GM18873 (cell line): ENCODE results near the gene PIH1D1.
"Not testable (repeated sequence)": the region's sequence is repeated elsewhere in the genome, so short reads cannot be mapped to it uniquely, and the experiment has no call there.

Experiments used
- ATAC-seq: cut with Tn5 transposase; IDR thresholded peaks from one replicate; pipeline ENCODE4 v1.9.1; 2021; ENCODE audit warnings: mild to moderate bottlenecking, moderate library complexity, moderate number of reproducible peaks; ENCODE audit not compliant: unreplicated experiment, low FRiP score

PIH1D1 gene

GRCh38 chr19:49458567-49458903 lies 6.9 kb upstream of the PIH1D1 start:
- no peak for ATAC-seq

- no peak for ATAC-seq
Measured at GRCh38 chr19:49456326-49456725, 4.7 kb upstream of the PIH1D1 start.

GRCh38 chr19:49455773-49456172 lies 4.2 kb upstream of the PIH1D1 start:
- no peak for ATAC-seq

- ATAC-seq, result no peak
Measured at GRCh38 chr19:49453757-49454240, 2.2 kb upstream of the PIH1D1 start.

GRCh38 chr19:49453013-49453756 lies 1.6 kb upstream of the PIH1D1 start, which contains the start of gene ALDH16A1:
TSS of gene ALDH16A1 (plus strand) at chr19:49453225. CDS start at chr19:49453332, 107 bp downstream.
- peak; percentile 75 for ATAC-seq

GRCh38 chr19:49450405-49450804 lies 1.2 kb downstream of the PIH1D1 start:
- no peak for ATAC-seq

GRCh38 chr19:49448432-49448786 lies 3.2 kb downstream of the PIH1D1 start:
- no peak for ATAC-seq

- ATAC-seq, result no peak
Measured at GRCh38 chr19:49447485-49448431, 3.9 kb downstream of the PIH1D1 start.

- no peak for ATAC-seq
Measured at GRCh38 chr19:49445997-49446396, 5.6 kb downstream of the PIH1D1 start.

GRCh38 chr19:49444100-49444700 lies 7.4 kb downstream of the PIH1D1 start:
- not testable (repeated sequence) for ATAC-seq

GRCh38 chr19:49443366-49444099 lies 8.1 kb downstream of the PIH1D1 start:
- ATAC-seq, result peak; percentile 78

- ATAC-seq, result no peak
Measured at GRCh38 chr19:49442771-49443365, 8.7 kb downstream of the PIH1D1 start.

- no peak for ATAC-seq
Measured at GRCh38 chr19:49442354-49442753, 9.3 kb downstream of the PIH1D1 start.

GRCh38 chr19:49441960-49442350 lies 9.7 kb downstream of the PIH1D1 start:
- no peak for ATAC-seq

- ATAC-seq, result no peak
Measured at GRCh38 chr19:49441210-49441959, 10.2 kb downstream of the PIH1D1 start, which contains the start of gene SLC17A7. TSS of gene SLC17A7 (minus strand) at chr19:49441527. CDS start at chr19:49441379, 148 bp downstream.

- ATAC-seq, result no peak
Measured at GRCh38 chr19:49440439-49441209, 11.0 kb downstream of the PIH1D1 start.

- no peak for ATAC-seq
Measured at GRCh38 chr19:49439836-49440235, 11.8 kb downstream of the PIH1D1 start.

GRCh38 chr19:49438261-49438660 lies 13.4 kb downstream of the PIH1D1 start:
- ATAC-seq, result no peak
